ENCODE measurements around the gene HDAC11.

Gene HDAC11

DNA sequence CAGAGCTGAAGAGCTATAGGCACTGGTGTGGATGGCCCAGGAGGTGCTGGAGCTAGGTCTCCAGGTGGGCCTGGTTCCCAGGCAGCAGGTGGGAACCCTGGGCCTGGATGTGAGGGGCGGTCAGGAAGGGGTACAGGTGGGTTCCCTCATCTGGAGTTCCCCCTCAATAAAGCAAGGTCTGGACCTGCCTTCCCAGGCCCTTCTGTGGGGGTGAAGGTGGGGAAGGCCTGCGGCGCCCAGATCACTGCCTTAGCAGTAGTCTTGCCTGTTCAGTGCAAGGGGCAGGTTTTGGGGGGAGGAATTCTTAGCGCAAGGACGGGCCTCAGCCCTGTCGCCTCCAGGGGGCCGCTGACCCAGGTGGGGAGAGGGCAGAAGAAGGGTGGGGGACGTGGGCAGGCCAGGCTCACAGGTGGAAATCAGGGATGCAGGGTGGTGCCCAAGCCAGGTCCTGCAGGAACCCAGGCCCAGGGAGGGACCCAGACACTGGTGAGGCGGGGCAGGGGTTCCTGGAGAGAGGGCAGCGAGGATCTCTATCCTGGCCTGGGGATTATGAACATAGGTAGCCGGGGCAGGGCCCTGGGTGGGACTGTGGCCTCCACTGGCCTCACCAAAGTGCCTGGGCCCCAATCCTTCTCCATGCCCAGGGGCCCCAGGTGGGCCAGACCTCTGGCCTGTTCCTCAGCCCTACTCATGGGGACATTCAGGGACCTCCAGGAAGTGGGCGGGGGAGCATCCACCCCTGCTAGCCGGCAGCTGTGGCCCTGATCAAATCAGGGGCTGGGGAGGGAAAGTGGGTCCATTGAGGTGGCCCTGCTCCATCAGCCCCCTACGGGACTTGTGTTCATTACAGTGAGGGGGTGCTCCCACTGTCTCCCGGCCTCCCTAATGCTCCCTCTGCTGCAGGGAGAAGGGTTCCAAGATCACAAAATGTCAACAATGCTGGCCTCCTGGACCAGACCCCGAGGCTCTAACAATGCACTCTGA, 25.3 kb downstream of the HDAC11 start:
- TF ChIP-seq, protein P1, sequence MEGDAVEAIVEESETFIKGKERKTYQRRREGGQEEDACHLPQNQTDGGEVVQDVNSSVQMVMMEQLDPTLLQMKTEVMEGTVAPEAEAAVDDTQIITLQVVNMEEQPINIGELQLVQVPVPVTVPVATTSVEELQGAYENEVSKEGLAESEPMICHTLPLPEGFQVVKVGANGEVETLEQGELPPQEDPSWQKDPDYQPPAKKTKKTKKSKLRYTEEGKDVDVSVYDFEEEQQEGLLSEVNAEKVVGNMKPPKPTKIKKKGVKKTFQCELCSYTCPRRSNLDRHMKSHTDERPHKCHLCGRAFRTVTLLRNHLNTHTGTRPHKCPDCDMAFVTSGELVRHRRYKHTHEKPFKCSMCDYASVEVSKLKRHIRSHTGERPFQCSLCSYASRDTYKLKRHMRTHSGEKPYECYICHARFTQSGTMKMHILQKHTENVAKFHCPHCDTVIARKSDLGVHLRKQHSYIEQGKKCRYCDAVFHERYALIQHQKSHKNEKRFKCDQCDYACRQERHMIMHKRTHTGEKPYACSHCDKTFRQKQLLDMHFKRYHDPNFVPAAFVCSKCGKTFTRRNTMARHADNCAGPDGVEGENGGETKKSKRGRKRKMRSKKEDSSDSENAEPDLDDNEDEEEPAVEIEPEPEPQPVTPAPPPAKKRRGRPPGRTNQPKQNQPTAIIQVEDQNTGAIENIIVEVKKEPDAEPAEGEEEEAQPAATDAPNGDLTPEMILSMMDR (IDR thresholded peaks at IDR 0.05): no peak
- Histone ChIP-seq H3K4me2 (ENCODE audit: low read length) (no peak overlapping the region), H3K27ac (no peak overlapping the region)

DNA sequence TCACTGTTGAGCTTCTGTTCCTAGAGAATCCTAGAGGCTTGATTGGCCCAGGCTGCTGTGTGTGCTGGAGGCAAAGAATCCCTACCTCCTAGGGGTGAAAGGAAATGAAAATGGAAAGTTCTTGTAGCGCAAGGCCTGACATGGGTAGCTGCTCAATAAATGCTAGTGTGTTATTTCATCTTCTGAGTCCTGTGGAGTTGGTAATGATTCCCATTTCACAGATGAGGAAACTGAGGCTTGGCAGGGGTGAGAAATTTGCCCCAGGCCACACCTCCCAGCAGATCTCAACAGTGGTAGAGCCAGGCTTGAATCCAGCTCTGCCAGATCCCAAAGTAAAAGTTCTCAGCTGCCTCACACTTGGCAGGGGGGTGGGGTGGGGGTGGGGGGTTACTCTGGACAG, 26.1 kb downstream of the HDAC11 start:
- no peak overlapping the region for H3K9ac ChIP-seq
- no peak overlapping the region for H3K4me3 ChIP-seq (ENCODE audit: low read depth, low read length)
- no peak overlapping the region for H3K27ac ChIP-seq
- no peaks in the 10 kb centered on the region for H3K36me3 ChIP-seq (ENCODE audit: control insufficient read depth, insufficient read depth, low read length)
- H3K79me2 ChIP-seq: no peaks in the 10 kb centered on the region
- TF ChIP-seq, protein P1 (IDR thresholded peaks at IDR 0.05): no peak
- no peaks in the 10 kb centered on the region for H3K9me3 ChIP-seq (ENCODE audit: control insufficient read depth, low read length)
- no peak overlapping the region for H3K4me2 ChIP-seq (ENCODE audit: low read length)
- H2AFZ ChIP-seq: no peak overlapping the region
- H3K4me1 ChIP-seq: peaks cover 9% of the 10 kb centered on the region
- no peaks in the 10 kb centered on the region for H3K27me3 ChIP-seq (ENCODE audit: control insufficient read depth, insufficient read depth, low read length)

More for the DNA sequence above, 25.3 kb downstream of the HDAC11 start:
- no peaks in the 10 kb centered on the region for H3K9me3 ChIP-seq (ENCODE audit: control insufficient read depth, low read length)
- no peaks in the 10 kb centered on the region for H3K79me2 ChIP-seq
- peaks cover 9% of the 10 kb centered on the region for H3K4me1 ChIP-seq
- H3K27me3 ChIP-seq (ENCODE audit: control insufficient read depth, insufficient read depth, low read length): no peaks in the 10 kb centered on the region
- H3K9ac ChIP-seq: no peak overlapping the region
- no peak overlapping the region for H2AFZ ChIP-seq
- H3K36me3 ChIP-seq (ENCODE audit: control insufficient read depth, insufficient read depth, low read length): no peaks in the 10 kb centered on the region
- no peak overlapping the region for H3K4me3 ChIP-seq (ENCODE audit: low read depth, low read length)

DNA sequence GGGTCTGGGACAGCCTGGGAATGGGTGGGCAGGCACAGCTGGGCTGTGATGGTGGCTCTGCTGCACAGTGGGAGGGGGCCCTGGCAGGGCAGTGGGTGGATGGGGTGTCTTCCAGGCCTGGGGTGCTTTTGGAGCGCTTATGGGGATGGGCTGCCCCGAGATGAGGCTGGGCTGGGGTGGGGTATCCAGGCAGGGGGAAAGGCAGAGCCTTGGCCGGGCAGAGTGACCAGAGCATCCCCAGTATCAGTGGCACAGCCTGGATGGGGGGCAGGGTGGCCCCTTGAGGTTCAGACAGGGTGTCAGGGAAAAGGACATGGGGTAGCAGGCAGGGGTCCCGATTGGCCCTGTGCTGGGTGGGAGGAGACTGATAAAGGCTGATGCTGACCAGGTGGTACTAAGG, 26.6 kb downstream of the HDAC11 start:
- Histone ChIP-seq H3K36me3 (ENCODE audit: control insufficient read depth, insufficient read depth, low read length) (no peaks in the 10 kb centered on the region), H3K4me3 (ENCODE audit: low read depth, low read length) (no peak overlapping the region), H3K4me1 (peaks cover 9% of the 10 kb centered on the region), H3K27me3 (ENCODE audit: control insufficient read depth, insufficient read depth, low read length) (no peaks in the 10 kb centered on the region), H3K9me3 (ENCODE audit: control insufficient read depth, low read length) (no peaks in the 10 kb centered on the region), H3K79me2 (no peaks in the 10 kb centered on the region), H2AFZ (no peak overlapping the region), H3K4me2 (ENCODE audit: low read length) (no peak overlapping the region), H3K27ac (no peak overlapping the region), H3K9ac (no peak overlapping the region)
- TF ChIP-seq, protein P1 (IDR thresholded peaks at IDR 0.05): no peak

DNA sequence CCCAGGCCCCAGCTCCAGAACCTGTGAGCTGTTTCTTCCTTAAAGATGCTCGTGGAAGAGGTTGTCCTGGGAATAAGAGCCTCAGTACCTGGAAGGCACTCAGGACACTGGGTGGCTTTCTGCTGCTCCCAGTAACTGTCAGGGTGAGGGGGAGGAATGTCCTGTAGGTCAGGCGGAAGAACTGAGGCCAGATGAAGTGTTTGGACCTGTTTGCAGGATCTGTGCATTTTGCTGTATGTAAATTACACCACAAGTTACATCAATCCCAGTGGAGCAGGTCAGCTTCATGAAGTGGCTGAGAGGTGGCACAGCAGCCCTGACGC, 27.1 kb downstream of the HDAC11 start:
- Histone ChIP-seq H3K9me3 (ENCODE audit: control insufficient read depth, low read length) (no peaks in the 10 kb centered on the region), H3K27ac (no peak overlapping the region), H3K36me3 (ENCODE audit: control insufficient read depth, insufficient read depth, low read length) (no peaks in the 10 kb centered on the region), H3K4me1 (peaks cover 9% of the 10 kb centered on the region), H2AFZ (no peak overlapping the region), H3K9ac (no peak overlapping the region), H3K4me3 (ENCODE audit: low read depth, low read length) (no peak overlapping the region), H3K79me2 (no peaks in the 10 kb centered on the region), H3K27me3 (ENCODE audit: control insufficient read depth, insufficient read depth, low read length) (no peaks in the 10 kb centered on the region), H3K4me2 (ENCODE audit: low read length) (no peak overlapping the region)
- TF ChIP-seq, protein P1 (IDR thresholded peaks at IDR 0.05): no peak
